Embryonic facial prominence (tissue), 1 donor: ENCODE data around the gene ODF2.
"Not testable (repeated sequence)": the region's sequence is repeated elsewhere in the genome, so short reads cannot be mapped to it uniquely, and the experiment has no call there.

Experiments used
- DNase-seq: peaks from one replicate; pipeline ENCODE4 v3.0.0-alpha.2; 2016; ENCODE audit errors: extremely low spot score

ODF2 gene

DNA sequence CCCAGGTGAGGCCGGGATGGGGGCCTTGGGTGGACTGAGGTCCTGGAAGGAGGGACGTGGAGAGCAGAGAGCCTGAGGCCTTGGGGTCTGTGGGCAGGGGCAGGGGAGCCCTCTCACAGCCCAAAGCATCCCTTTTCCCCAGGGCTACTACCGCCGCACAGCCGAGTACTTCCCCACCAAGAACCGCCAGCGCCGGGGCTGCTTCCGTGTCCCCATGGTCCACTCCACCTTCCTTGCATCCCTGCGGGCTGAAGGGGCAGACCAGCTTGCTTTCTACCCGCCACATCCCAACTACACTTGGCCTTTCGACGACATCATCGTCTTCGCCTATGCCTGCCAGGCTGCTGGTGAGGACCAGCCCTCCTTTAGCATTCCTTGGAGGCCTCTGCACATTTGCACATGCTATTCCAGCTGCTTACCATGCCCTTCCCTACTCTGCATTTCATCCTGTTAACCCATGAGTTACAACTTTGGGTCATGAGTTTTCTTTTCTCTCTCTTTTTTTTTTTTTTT lies 31.5 kb upstream of the ODF2 start:
- DNase-seq: no peak

GRCh38 chr9:128428644-128429512 lies 26.9 kb upstream of the ODF2 start:
- no peak for DNase-seq

DNA sequence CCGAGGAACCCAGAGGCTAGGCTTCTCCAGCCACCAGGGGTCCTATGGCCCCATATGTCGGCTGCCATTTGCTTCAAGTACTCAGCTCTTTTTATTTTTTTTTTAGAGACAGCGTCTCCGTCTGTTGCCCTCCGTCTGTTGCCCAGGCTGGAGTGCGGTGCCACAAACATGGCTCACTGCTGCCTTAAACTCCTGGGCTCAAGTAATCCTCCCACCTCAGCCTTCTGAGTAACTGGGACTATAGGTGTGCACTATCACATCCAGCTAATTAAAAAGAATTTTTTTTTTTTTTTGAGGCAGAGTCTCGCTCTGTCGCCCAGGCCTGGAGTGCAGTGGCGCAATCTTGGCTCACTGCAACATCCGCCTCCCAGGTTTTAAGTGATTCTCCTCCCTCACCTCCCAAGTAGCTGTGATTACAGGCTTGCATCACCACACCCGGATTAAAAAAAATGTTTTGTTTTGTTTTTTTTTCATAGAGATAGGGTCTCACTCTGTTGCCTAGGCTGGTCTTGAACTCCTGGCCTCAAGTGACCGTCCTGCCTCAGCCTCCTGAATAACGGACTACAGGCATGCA lies 26.2 kb upstream of the ODF2 start:
- DNase-seq: no peak

DNA sequence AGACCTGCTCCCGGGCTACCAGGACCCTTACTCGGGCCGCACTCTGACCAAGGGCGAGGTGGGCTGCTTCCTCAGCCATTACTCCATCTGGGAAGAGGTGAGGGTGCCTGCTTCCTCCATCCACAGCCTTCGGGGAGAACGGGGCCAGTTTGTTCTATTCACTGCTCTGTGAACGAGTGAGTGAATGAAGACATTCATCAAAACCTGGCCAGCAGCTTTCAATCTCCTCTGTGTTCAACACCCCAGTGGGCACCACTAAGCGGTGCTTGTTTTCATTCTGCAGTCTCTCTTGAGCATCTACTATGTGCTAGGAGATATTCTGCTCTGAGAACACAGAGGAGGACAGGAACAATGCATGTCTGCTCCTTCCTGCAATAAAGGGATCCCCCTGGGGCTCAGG lies 24.6 kb upstream of the ODF2 start:
- no peak for DNase-seq

GRCh38 chr9:128434340-128434739 lies 21.5 kb upstream of the ODF2 start:
- DNase-seq: no peak

- no peak for DNase-seq
Observed at GRCh38 chr9:128435611-128436010, 20.2 kb upstream of the ODF2 start.

- no peak for DNase-seq
Observed at GRCh38 chr9:128438343-128439109, 17.3 kb upstream of the ODF2 start.

- no peak for DNase-seq
Observed at GRCh38 chr9:128439273-128439672, 16.5 kb upstream of the ODF2 start.

- DNase-seq: no peak
Observed at GRCh38 chr9:128442150-128442549, 13.7 kb upstream of the ODF2 start.

DNA sequence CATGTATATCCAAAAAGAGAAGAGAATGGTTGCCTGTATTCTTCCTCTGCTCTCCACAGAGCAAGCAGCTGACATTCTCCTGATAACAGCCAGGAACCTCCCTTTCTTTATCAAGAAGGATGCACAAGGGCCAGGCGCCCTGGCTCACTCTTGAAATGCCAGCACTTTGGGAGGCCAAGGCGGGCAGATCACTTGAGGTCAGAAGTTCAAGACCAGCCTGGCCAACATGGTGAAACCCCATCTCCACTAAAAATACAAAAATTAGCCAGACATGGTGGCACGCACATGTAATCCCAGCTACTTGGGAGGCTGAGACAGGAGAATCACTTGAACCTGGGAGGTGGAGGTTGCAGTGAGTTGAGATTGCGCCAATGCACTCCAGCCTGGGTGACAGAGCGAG lies 9.3 kb upstream of the ODF2 start:
- DNase-seq: not testable (repeated sequence)

DNA sequence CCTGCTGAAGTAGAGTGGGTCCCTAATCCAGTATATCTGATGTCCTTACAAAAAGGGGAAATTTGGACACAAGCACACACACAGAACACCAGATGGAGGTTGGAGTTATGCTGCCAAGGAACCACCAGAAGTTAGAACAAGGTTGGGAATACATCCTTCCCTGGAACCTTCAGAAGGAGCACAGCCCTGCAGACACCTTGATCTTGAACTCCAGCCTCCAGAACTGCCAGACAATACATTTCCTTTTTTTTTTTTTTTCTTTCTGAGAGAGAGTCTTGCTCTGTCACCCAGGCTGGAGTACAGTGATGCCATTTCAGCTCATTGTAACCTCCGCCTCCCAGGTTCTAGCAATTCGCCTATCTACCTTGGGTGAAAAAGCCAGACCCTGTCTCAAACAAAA lies 7.1 kb upstream of the ODF2 start:
- no peak for DNase-seq

GRCh38 chr9:128454991-128455390 lies 815 bp upstream of the ODF2 start:
- DNase-seq: no peak

- no peak for DNase-seq
Observed at GRCh38 chr9:128456613-128457061, 831 bp downstream of the ODF2 start.

DNA sequence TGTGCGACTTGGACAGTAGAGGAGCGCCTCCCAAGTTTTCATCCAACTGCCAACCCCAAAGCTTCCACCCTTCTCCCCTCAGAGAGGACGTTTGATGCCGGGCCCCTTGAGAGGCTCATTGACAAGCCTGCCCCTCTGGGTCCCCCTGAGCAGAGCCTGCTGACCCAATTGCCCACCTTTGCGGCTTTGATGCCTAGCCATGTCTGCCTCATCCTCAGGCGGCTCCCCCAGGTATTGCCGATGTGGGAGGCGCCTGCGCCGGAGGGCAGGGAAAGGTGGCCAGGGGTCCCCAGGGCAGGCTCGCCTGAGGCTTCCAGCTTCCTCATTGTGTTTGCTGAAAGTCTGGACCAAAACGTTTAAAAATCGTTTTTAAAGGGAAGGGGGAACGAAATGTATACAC lies 1.4 kb downstream of the ODF2 start:
- DNase-seq: no peak

DNA sequence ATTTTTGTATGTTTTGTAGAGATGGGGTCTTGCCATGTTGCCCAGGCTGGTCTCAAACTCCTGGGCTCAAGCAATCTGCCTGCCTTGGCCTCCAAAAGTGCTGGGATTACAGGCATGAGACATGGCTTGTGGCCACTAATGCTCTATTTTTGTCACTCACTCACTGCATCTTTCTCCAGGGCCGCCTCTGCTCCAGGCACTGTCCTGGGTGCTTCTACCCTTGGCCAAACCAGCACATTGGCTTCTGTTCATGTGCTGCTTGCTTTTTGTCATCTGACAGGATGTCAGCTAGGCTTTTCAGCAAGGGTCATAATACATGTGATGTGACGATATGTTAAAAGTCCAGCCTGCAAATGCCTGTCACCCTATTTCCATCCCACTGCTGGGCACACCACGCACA lies 3.2 kb downstream of the ODF2 start:
- DNase-seq: no peak

- DNase-seq: no peak
Observed at GRCh38 chr9:128469070-128469469, 13.3 kb downstream of the ODF2 start.

GRCh38 chr9:128470560-128470959 lies 14.8 kb downstream of the ODF2 start:
- no peak for DNase-seq

DNA sequence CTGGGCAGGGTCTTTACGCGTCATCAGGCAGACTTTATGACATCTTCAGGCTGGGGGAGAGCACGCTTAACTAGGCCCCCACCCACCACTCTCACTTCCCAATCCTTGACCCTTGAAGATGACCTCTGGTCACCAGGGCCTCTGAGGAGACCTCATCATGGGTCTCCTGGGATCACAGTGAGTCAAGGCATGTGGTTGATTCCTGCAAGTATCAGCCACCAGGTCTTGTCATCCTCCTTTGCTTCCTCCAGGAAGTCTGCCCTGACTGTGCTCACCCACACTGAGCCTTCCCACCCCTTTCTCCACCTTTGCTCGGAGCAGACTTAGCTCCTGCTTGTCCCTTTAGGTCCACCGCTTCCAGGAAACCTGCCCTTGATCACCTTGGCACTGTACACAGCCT lies 17.3 kb downstream of the ODF2 start:
- no peak for DNase-seq

DNA sequence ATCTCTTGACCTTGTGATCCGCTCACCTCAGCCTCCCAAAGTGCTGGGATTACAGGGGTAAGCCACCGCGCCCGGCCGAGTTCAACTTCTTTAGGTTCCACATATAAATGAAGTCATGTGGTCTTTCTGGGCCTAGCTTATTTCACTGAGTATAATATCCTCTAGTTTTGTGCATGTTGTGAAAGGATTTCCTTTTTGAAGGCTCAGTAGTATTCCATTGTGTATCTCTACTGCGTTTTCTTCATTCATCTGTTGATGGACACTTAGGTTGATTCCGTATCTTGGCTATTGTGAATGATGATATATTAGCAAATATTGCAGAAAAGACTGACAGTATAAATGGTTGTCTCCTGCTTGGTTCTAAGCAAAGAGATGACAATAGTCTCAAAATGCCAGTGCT lies 20.1 kb downstream of the ODF2 start:
- no peak for DNase-seq

DNA sequence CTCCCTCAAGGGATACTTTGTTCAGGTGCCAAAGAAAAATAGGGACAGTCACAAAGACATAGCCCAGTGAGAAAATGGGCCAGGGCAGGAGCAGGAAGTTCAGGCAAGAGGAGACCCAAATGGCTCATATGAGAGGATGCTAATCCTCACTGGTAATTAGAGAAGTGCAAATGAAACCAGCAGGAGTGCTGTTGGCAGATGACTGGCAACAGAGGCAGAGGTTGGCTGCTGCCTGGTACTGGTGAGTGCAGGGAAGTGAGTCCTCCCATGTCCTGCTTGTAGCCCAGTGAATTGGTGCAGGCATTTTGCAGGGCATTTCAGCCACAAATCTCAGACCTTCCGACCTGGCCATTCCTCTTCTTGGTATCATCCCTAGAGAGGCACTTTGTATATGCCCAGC lies 23.5 kb downstream of the ODF2 start:
- DNase-seq: no peak

DNA sequence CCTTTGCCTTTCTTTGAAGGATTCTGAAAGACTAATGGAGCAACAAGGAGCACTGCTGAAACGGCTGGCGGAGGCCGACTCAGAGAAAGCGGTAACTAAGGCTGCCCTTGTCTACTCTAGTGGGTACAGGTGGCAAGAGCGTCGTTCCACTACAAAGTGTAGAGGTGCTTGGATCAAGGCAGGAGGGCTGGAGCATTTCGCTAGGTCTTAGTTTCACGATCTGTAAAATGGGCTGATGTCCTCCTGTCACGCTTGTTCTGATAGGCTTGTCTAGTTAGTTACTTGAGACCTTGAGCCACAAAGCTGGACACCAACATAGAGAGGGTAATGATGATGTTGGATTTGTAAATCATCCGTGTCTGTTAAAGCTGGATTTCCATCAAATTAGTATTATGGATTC lies 25.8 kb downstream of the ODF2 start:
- DNase-seq: no peak

- DNase-seq: no peak
Observed at GRCh38 chr9:128482186-128482585, 26.4 kb downstream of the ODF2 start.
